GM12873 (cell line): ENCODE measurements around the gene PRSS27.

ENCODE experiments used
- TF ChIP-seq, protein P1 (sequence below): IDR thresholded peaks from 2 replicates; pipeline ENCODE4 v1.5.1; 2012; ENCODE audit warnings: low read depth, mild to moderate bottlenecking, moderate library complexity, low read length, control low read depth; ENCODE audit not compliant: insufficient read depth; ENCODE audit errors: missing control alignments

Gene PRSS27

DNA sequence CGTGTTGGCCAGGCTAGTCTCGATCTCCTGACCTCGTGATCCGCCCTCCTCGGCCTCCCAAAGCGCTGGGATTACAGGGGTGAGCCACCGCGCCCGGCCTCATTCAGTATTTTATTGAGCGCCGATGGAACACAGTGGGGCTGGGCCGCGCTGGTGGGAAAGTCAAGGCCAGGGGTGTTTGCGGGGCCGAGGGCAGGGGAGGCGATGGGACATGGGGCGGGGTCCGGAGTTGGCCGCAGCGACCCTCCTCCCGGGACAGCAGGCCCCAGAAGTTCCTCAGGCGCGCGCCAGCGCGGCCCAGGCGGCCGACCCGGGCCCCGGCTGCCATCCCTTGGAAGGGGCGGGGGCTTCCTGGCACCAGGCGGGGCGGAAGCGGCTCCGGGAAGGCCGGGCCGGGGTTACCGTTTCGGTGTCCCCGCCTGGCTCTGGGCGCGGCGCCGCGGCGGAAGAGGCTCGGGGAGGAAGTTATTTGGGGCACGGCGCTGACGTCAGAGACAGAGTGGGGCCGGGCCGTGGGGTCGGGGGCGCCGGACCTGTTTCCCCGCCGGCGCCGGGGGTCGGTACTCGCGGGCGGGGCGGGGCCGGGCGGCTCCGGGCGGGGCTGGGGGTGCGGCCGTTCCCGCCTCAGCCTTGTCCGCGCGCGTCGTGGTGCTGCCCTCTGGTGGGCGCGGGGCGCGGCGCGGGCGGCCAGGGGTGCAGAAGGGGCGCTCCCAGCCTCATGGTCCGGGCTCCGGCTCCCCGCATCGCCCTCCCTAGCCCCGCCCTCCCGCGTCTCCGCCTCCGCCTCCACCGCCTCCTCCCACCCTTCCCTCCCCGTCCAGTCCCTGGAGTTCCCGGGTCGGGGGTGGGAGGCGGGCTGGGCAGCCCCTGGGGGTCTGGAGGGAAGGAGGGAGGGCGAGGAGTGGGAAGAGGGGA lies 952 bp upstream of the PRSS27 start:
- TF ChIP-seq, protein P1, sequence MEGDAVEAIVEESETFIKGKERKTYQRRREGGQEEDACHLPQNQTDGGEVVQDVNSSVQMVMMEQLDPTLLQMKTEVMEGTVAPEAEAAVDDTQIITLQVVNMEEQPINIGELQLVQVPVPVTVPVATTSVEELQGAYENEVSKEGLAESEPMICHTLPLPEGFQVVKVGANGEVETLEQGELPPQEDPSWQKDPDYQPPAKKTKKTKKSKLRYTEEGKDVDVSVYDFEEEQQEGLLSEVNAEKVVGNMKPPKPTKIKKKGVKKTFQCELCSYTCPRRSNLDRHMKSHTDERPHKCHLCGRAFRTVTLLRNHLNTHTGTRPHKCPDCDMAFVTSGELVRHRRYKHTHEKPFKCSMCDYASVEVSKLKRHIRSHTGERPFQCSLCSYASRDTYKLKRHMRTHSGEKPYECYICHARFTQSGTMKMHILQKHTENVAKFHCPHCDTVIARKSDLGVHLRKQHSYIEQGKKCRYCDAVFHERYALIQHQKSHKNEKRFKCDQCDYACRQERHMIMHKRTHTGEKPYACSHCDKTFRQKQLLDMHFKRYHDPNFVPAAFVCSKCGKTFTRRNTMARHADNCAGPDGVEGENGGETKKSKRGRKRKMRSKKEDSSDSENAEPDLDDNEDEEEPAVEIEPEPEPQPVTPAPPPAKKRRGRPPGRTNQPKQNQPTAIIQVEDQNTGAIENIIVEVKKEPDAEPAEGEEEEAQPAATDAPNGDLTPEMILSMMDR = peak; percentile 57

DNA sequence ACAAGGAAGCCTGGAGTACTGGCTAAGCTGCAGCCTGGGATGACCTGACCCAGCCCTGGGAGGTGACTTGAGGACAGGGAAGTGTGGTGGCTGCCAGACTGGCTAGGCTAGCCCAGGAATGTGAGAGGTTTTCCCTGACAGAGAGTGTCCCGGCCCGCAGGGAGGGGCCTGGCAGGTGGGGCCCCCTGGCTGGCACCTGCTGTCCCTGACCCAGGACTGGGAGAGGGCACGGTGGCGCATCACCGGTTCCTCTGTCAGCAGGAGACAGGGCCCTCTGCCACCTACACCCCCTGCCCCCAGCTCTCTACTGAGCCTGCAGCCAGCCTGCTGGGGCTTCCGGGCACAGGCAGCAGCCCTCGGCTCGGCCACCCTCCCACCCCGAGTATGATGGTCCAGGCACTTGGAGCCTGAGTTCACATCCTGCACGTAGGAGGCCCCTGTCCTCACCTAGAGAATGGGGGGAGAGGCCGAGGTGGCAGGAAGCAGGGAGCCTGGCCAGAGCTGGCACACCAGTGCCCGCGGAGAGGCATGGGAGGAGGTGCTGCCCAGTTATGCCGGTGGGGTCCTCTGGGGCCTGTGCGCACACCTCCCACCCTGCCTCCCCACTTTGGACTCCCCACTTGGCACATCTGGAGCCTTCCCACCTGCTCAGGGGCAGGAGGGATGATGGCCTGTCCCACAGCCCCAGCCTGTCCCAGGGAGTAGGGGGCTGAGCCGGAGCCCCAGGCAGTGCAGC lies 528 bp downstream of the PRSS27 start:
- TF ChIP-seq, protein P1 = no peak

DNA sequence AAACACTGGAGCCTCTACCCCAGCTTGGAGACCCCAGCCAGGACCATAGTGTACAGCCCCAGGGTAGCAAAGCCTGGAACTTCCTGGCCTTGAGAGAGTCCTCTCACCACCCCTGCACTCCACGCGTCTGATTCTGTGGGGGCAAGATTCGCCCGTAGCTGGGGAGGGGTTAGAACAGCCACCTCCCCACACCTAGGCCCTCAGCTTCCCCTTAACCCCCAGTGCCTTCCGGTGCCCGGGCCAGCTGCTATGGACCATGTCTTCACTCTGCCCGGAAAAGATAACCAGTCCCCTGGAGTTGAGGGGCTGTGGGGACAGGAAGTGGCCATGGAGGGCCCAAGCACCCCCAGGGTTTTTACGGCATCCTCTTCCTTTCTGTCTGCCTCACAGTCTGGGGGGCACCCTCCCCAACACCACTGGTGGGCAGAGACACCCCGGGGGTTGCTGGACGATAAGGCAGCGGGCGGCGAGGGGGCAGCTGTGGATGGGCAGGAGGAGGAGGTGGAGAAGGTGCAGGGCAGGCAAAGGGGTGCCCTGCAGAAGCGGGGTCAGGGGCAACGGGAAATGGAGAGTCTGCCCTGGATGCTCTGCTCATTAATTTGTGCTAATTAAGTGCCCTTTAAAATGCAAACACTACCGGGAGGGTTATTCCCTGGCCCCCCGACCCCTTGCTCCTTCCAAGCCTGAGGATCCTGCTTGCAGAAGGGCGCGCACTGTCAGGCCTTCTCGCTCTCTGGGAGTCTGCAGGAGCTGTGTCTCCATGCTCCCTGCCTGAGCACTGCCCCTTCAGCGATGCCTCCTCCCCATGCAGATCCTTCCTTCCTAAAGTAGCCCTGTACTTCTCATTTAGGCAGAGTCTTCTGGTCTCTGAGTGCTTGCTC lies 2.4 kb downstream of the PRSS27 start:
- TF ChIP-seq, protein P1 = no peak

DNA sequence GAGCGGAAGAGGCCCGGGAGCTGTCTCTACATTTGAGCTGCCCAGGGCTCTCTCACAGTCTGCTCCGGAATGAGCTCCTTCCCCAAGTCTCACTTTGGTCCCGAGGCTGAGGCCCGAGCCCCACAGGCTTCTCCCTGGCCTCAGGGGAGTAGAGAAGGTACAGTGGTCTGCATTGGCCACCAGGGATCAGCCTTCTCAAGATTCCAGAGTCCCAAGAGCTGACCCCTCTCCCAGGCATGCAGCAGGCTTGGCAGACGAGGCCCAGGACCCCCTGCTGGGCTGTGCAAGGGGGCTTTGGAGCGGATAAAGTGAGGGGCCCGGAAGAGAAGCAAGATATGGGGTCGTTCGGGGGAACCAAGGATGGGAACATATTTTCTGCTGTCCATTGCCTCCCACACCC lies 3.1 kb downstream of the PRSS27 start:
- TF ChIP-seq, protein P1 = no peak

DNA sequence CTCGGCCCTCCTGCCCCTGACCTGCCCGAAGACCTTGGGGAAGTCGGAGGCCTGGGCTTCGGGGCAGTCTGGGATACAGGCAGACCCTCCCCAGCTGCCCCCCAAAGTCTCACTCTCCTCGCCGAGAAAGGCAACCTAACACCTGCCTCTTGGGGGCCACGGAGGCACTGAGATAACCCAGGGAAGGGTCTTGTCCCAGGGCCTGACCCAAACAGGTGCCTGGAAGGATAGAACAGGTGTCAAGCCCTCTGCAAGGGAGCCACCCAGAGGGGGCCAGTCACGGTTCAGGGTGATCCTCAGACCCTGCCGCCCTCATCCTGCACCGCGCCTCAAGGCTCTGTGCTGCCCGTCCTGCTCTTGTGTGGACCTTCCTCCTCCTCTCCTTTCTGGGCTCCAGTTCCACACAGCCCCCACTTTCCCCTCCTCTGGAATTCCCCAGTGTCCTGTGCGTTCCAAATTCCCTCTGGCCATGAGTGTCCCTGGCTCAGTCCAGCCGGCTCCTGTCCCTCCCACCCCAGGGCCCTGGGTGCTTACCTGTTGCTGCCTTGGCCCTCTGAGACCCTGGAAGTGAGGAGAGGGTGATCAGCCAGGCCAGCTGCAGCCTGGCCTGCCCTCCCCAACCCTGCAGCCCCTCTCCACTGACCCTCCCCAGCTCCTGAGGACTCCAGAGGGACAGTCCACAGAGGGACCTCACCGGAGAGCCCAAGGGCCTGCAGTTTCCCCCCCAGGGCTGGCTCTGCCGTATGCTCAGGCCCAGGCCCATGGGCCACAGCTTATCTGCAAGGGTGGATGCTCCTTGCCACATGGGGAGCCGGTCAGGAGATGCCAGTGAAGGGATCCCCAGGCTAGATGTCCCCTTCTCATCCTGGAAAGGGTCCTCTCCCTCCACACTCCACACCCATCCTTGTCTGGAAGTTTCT lies 3.8 kb downstream of the PRSS27 start:
- TF ChIP-seq, protein P1 = no peak

DNA sequence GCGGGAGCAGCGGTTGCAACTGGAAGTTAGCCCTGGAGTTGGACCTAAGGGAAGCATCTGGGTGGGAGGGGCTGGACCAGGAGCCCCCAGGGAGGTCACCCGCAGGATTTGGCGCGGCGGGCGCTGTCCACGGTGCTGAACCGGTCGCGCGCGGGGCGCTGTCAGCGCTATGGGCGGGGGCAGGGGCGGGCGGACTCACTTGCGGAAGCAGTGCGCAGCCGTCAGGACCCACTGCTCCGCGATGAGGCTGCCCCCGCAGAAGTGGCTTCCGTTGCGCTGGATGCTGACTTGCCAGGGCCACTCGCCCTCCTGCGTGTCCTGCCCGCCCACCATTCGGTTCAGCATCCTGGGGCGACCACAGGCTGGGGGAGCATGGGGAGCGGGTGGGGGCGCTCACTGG lies 4.5 kb downstream of the PRSS27 start:
- TF ChIP-seq, protein P1 = no peak
